ENCODE measurements around the gene CD46. TPM values are rescaled to one million over a fixed set of nuclear protein-coding genes. Genes with fewer than 3 reads are reported as not detected.
A peak's percentile ranks its signal among the peaks of the same experiment; 100 is the strongest.

Gene CD46
- total RNA-seq, 1 donor from 2014 or later: 97.3 TPM

DNA sequence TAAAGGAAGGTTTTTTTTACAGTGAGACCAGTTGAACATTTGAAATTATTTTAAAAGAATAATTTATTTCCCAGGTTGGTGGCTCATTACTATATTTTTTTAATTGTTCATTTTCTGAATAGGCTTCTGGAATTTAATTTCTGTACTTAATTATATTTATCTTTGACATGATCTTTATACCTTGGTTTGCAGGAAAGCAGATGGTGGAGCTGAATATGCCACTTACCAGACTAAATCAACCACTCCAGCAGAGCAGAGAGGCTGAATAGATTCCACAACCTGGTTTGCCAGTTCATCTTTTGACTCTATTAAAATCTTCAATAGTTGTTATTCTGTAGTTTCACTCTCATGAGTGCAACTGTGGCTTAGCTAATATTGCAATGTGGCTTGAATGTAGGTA lies 41.5 kb downstream of the CD46 start:
- Mint-ChIP-seq H3K4me3 (ENCODE audit: unreplicated experiment) (no peak overlapping the region), H3K9me3 (ENCODE audit: unreplicated experiment) (no peaks in the 10 kb centered on the region), H3K36me3 (ENCODE audit: unreplicated experiment) (peaks cover 5% of the 10 kb centered on the region), H3K27me3 (ENCODE audit: unreplicated experiment) (no peaks in the 10 kb centered on the region), H3K4me1 (ENCODE audit: unreplicated experiment) (peaks cover 2% of the 10 kb centered on the region), H3K27ac (ENCODE audit: unreplicated experiment) (no peak overlapping the region)
- no peak for DNase-seq (ENCODE audit: extremely low spot score, unreplicated experiment)
- TF ChIP-seq, protein P1, sequence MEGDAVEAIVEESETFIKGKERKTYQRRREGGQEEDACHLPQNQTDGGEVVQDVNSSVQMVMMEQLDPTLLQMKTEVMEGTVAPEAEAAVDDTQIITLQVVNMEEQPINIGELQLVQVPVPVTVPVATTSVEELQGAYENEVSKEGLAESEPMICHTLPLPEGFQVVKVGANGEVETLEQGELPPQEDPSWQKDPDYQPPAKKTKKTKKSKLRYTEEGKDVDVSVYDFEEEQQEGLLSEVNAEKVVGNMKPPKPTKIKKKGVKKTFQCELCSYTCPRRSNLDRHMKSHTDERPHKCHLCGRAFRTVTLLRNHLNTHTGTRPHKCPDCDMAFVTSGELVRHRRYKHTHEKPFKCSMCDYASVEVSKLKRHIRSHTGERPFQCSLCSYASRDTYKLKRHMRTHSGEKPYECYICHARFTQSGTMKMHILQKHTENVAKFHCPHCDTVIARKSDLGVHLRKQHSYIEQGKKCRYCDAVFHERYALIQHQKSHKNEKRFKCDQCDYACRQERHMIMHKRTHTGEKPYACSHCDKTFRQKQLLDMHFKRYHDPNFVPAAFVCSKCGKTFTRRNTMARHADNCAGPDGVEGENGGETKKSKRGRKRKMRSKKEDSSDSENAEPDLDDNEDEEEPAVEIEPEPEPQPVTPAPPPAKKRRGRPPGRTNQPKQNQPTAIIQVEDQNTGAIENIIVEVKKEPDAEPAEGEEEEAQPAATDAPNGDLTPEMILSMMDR (IDR thresholded peaks at IDR 0.05): no peak

DNA sequence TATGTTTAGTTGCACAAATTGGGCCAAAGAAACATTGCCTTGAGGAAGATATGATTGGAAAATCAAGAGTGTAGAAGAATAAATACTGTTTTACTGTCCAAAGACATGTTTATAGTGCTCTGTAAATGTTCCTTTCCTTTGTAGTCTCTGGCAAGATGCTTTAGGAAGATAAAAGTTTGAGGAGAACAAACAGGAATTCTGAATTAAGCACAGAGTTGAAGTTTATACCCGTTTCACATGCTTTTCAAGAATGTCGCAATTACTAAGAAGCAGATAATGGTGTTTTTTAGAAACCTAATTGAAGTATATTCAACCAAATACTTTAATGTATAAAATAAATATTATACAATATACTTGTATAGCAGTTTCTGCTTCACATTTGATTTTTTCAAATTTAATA lies 43.0 kb downstream of the CD46 start:
- Mint-ChIP-seq H3K27me3 (ENCODE audit: unreplicated experiment) (no peaks in the 10 kb centered on the region), H3K4me1 (ENCODE audit: unreplicated experiment) (peaks cover 2% of the 10 kb centered on the region), H3K36me3 (ENCODE audit: unreplicated experiment) (peaks cover 5% of the 10 kb centered on the region), H3K9me3 (ENCODE audit: unreplicated experiment) (no peaks in the 10 kb centered on the region), H3K27ac (ENCODE audit: unreplicated experiment) (no peak overlapping the region), H3K4me3 (ENCODE audit: unreplicated experiment) (no peak overlapping the region)
- no peak for DNase-seq (ENCODE audit: extremely low spot score, unreplicated experiment)
- TF ChIP-seq, protein P1 (IDR thresholded peaks at IDR 0.05): no peak

DNA sequence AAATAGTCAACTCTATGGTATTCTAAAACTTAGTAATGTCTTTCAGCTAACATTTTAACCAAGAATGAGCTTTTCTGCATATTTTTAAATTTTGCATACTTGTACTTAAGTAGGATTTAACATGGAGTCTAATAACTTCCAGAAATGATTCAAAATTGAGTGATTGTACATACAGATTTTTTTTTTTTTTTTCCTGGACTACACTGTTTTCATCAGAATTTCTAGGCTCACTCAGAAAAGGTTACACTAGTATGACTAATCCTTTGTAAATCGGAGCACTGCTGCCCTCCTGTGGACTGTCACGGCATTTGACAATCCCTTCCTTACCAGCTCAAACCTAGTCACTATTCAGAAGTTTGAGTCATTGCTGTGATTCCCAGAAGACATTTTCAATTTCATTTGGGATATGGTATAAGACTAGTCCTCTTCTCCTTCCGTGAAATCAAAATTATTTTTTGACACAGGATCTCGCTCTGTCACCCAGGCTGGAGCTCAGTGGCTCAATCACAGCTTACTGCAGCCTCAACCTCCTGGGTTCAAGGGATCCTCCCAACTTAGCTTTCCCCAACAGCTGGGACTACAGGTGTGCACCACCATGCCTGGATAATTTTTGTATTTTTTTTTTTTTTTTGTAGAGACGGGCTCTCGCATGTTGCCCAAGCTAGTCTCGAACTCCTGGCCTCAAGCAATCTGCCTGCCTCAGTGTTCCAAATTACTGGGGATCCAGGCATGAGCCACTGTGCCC lies 45.5 kb downstream of the CD46 start:
- H3K4me3 Mint-ChIP-seq (ENCODE audit: unreplicated experiment): no peak overlapping the region
- peaks cover 5% of the 10 kb centered on the region for H3K36me3 Mint-ChIP-seq (ENCODE audit: unreplicated experiment)
- TF ChIP-seq, protein P1 (IDR thresholded peaks at IDR 0.05): peak; percentile 84
- H3K9me3 Mint-ChIP-seq (ENCODE audit: unreplicated experiment): no peaks in the 10 kb centered on the region
- peaks cover 2% of the 10 kb centered on the region for H3K4me1 Mint-ChIP-seq (ENCODE audit: unreplicated experiment)
- H3K27me3 Mint-ChIP-seq (ENCODE audit: unreplicated experiment): no peaks in the 10 kb centered on the region
- H3K27ac Mint-ChIP-seq (ENCODE audit: unreplicated experiment): peak overlapping the region; percentile 24
- DNase-seq (ENCODE audit: extremely low spot score, unreplicated experiment): no peak

DNA sequence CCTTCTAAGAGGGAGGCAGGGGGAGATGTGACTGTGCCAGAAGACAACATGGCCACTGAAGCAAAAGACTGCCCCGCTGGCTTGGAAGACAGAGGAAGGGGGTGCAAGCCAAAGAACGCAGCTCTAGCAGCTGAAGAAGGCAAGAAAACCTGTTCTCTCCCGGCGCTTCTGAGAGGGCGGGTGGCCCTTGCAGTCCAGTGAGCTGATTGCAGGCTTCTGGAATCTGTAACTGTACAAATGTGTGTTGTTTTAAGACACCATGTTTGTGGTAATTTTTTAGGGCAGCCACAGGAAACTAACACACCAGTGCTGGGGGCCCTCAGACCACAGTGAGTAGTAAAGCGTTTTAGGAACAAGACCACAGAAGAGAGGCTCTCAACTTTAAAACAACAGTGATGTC lies 47.0 kb downstream of the CD46 start:
- Mint-ChIP-seq H3K36me3 (ENCODE audit: unreplicated experiment) (no peaks in the 10 kb centered on the region), H3K9me3 (ENCODE audit: unreplicated experiment) (no peaks in the 10 kb centered on the region), H3K27ac (ENCODE audit: unreplicated experiment) (no peak overlapping the region), H3K4me3 (ENCODE audit: unreplicated experiment) (no peak overlapping the region), H3K4me1 (ENCODE audit: unreplicated experiment) (peaks cover 2% of the 10 kb centered on the region), H3K27me3 (ENCODE audit: unreplicated experiment) (no peaks in the 10 kb centered on the region)
- DNase-seq (ENCODE audit: extremely low spot score, unreplicated experiment): no peak
- TF ChIP-seq, protein P1 (IDR thresholded peaks at IDR 0.05): no peak

DNA sequence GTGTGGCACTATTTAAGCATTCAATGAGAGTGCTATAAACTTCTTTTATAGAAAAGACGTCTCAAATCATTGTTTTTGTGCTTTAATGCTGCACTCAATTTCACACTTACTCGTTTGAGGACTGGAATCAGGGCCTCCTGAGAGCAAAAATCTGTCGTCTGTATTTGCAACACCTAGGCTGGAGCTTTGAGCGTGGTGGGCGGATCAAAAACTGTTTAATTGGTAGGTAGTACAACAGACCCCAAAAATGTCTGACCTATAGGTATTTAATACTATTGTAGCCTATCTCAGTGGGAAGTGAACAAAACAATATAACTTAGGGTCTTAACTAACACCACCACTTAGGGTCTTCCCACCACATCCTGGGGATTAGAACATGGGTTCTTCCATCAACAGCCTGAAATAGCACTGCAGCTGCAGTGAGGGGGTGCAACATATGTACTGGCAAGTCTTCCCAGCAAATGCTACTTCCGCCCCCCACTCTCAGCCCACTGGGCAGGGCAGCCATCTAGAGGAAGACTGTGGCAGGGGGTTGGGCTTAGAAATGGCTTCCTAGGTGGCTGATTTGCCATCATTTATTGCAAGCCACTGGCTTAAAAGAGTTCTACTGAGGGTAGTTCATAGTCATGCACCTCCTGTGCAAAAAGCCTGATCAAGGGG lies 48.3 kb downstream of the CD46 start:
- H3K9me3 Mint-ChIP-seq (ENCODE audit: unreplicated experiment): no peaks in the 10 kb centered on the region
- no peak overlapping the region for H3K4me3 Mint-ChIP-seq (ENCODE audit: unreplicated experiment)
- TF ChIP-seq, protein P1 (IDR thresholded peaks at IDR 0.05): no peak
- peaks cover 2% of the 10 kb centered on the region for H3K4me1 Mint-ChIP-seq (ENCODE audit: unreplicated experiment)
- no peak overlapping the region for H3K27ac Mint-ChIP-seq (ENCODE audit: unreplicated experiment)
- no peaks in the 10 kb centered on the region for H3K27me3 Mint-ChIP-seq (ENCODE audit: unreplicated experiment)
- peak; percentile 66 for DNase-seq (ENCODE audit: extremely low spot score, unreplicated experiment)
- H3K36me3 Mint-ChIP-seq (ENCODE audit: unreplicated experiment): no peaks in the 10 kb centered on the region
